ENCODE results near the gene PODXL2. TPM values are rescaled to one million over a fixed set of nuclear protein-coding genes. Genes with fewer than 3 reads are reported as not detected.

Gene PODXL2
- total and polyA plus RNA-seq, 2 of the 8 experiments (the other 6 are each of a cell fraction or from before 2014, with no cell fraction given), result 27.6 to 31.6 TPM

GRCh38 chr3:127656906-127657305 lies 27.9 kb downstream of the PODXL2 start (continued):
- TF ChIP-seq CHD7 (IDR thresholded peaks at IDR 0.05; ENCODE audit: insufficient replicate concordance, low read length) (no peak), NRF1 (IDR thresholded peaks at IDR 0.05; ENCODE audit: low read depth, low read length) (no peak), POLR2A (IDR thresholded peaks at IDR 0.05; ENCODE audit: control extremely low read depth in 1 of 2, low read depth in 2 of 2, low read length in 2 of 2) (no peak), CBX8 (IDR thresholded peaks at IDR 0.05; ENCODE audit: borderline replicate concordance, low read depth, low read length) (no peak), SIN3A (conservative IDR thresholded peaks at IDR 0.05 in 1 of 2, IDR thresholded peaks at IDR 0.05 in 1 of 2; ENCODE audit: low read depth in 1 of 2, low read length in 2 of 2) (no peak), GABPA (IDR thresholded peaks at IDR 0.05; ENCODE audit: borderline replicate concordance, insufficient read depth, low read length) (no peak), EP300 (IDR thresholded peaks at IDR 0.05; ENCODE audit: borderline replicate concordance in 1 of 2, low read depth in 2 of 2, low read length in 2 of 2) (no peak)
- TF ChIP-seq, protein P1, sequence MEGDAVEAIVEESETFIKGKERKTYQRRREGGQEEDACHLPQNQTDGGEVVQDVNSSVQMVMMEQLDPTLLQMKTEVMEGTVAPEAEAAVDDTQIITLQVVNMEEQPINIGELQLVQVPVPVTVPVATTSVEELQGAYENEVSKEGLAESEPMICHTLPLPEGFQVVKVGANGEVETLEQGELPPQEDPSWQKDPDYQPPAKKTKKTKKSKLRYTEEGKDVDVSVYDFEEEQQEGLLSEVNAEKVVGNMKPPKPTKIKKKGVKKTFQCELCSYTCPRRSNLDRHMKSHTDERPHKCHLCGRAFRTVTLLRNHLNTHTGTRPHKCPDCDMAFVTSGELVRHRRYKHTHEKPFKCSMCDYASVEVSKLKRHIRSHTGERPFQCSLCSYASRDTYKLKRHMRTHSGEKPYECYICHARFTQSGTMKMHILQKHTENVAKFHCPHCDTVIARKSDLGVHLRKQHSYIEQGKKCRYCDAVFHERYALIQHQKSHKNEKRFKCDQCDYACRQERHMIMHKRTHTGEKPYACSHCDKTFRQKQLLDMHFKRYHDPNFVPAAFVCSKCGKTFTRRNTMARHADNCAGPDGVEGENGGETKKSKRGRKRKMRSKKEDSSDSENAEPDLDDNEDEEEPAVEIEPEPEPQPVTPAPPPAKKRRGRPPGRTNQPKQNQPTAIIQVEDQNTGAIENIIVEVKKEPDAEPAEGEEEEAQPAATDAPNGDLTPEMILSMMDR (IDR thresholded peaks at IDR 0.05; ENCODE audit: control extremely low read depth in 1 of 3, insufficient read depth in 1 of 3, low read depth in 1 of 3, low read length in 3 of 3), result no peak

Measured in H1 (cell line).